GM21717 (cell line): ENCODE data around the gene AMZ1.

Experiments used
- ATAC-seq: cut with Tn5 transposase; IDR thresholded peaks from one replicate; pipeline ENCODE4 v1.9.1; 2021; ENCODE audit warnings: mild to moderate bottlenecking, moderate library complexity; ENCODE audit not compliant: unreplicated experiment

Gene AMZ1, protein sequence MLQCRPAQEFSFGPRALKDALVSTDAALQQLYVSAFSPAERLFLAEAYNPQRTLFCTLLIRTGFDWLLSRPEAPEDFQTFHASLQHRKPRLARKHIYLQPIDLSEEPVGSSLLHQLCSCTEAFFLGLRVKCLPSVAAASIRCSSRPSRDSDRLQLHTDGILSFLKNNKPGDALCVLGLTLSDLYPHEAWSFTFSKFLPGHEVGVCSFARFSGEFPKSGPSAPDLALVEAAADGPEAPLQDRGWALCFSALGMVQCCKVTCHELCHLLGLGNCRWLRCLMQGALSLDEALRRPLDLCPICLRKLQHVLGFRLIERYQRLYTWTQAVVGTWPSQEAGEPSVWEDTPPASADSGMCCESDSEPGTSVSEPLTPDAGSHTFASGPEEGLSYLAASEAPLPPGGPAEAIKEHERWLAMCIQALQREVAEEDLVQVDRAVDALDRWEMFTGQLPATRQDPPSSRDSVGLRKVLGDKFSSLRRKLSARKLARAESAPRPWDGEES

DNA sequence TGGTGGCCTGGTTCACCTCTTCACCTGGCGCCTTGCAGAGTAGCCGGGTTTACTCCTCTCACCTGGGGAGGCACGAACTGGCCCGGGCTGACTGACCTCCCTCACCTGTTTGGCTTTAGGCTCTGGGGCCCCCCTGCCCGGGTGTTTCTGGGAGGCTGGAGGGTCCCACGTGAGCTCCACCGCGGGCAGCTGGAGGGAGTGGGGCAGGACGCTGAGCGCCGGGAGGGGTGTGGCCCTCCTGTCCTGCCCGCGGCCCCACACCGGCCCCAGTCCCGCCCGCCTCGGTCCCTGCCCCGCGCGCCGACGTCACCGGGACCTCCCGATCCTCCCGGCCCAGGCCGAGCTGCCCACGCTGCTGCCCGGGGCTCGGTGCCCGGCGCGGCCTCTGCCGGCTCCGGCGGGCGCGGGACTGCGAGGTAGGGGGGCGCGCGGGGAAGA lies at the start of gene AMZ1:
Gene AMZ1, plus strand, starts transcription at position 322 of the 438 bp plus-strand sequence. CDS start 12,250 bp downstream, outside the sequence.
- ATAC-seq, result no peak

DNA sequence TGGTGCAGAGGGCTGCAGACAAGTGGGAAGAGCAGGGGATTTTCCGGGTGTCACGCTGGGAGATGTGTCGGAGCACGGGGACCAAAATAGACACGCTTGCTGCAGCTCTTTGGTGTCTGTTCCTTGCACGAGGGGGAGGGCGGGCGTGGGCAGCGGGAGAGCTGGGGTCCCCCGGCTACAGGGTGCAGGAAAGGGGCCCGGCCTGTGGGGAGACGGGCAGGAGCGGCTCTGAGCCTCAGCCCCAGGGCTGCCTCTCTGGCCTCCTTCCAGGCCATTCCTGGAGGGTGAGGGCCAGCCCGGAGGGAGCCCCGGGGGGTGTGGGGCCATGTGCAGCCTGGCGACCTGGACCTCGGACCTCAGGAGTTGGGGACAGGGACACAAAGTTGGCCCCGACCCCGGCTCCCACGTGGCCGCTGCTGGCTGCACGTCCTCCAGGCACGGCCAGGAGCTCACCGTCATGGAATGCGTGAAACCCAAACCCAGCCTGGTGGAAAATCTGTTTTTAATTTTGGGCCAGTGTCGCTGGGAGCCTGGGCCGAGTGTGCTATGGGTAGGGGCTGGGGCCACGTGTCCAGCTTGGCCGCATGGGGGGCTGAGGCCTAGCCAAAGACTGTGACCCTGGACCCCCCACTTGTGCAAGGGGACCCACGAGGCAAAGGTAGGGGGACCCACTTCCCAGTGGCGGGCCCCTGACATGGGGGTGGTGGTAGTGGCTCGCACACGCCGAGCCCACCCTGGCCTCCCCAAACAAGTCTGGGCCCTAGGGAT lies 49.6 kb upstream of the AMZ1 start:
- no peak for ATAC-seq

DNA sequence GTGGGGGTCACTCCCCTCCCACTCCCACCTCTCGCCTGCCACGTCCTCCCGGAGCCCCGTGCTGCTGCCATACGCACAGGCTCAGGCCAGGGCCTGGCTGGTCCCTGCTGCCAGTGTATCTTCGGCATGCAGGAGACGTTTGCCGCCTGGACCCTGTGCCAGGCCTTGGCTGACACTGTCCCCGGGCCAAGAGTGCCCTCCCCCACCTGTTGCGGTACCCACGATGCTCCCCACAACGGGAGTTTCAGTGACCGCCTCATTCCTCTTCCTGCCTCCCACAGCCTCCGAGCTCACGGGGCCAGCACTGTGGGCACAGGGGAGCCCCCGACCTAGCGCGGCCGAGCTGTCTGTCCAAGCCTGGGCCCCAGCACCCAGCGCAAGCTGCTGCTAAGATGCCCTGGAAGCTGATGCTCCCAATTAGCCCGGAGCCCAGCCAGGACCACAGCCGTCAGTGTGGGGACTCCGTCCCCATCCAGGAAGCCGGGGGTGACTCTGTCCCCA lies 48.8 kb upstream of the AMZ1 start:
- no peak for ATAC-seq

DNA sequence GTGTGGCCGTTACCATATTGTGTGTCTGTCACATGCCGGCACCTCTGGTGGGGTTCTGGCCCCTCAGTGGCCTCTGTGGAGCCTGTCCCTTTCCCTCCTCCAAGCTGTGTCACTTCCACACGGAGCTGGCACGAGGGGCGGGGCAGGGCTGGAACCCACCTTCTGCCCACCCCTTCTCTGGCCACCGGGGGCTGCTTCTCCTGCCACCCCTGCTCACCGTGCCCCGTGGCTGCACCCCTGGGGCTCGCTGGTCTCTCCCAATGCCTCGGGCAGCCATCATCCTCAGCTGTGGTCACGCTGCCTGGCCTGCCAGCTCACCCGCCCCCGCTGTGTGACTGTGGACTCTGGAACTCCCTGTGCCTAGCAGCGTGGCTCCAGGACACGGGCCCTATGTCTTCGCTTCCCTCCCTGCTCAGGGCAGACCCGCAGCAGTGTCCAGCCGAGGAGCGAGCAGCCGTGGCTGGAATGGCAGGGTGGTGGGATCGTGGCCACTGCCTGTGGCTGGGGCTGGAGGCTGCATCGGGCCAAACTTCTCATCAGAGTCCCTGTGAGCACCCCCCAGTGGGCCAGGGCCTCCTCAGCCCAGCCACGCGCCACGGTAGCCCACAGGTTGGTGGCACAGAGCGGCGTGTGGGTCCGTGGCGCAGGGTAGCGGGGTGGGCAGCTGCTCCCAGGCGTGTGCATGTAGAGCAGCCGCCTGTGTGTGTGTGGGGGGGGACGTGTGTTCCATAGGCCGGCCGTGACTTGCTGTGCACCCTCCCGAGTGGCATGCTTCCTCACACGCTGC lies 48.1 kb upstream of the AMZ1 start:
- ATAC-seq, result no peak

DNA sequence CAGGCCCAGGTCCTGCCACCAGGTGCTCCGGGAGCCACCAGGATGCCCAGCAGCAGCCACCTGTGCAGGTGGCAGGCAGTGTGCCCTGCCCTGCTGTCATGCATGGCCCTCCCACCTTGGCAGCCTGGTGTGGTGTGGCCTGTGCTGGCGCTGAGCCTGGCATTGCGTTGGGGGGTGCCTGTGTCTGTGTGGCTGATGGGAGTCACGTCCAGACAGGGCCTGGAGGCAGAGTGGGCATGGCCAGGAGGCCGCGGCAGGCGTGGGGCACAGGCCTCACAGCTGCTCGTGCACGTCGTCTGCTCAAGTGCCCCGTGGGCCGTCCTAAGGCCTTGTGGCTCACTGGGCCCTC lies 47.5 kb upstream of the AMZ1 start:
- no peak for ATAC-seq

DNA sequence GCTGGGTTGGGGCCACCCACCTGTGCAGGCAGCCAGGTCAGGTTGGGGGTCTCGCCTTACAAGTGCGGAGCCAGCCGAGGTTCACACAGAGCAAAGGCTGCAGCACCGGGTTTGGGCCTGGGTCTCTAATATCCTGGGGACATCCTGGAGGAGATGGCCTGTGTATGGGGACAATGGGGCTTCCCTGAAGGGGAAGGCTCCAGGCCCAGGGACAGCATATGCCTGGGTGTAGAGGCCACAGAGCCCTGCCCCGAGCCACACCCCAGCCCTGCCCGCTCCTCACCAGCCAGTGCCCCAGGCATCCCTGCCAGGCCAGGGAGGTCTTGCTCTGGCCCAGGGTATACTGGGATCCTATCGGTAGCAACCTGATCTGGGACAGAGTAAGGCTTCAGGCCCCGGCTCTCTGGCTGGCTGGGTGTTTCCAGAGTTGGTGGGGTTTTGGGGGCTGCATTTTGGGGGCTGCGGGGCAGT lies 47.1 kb upstream of the AMZ1 start:
- no peak for ATAC-seq

DNA sequence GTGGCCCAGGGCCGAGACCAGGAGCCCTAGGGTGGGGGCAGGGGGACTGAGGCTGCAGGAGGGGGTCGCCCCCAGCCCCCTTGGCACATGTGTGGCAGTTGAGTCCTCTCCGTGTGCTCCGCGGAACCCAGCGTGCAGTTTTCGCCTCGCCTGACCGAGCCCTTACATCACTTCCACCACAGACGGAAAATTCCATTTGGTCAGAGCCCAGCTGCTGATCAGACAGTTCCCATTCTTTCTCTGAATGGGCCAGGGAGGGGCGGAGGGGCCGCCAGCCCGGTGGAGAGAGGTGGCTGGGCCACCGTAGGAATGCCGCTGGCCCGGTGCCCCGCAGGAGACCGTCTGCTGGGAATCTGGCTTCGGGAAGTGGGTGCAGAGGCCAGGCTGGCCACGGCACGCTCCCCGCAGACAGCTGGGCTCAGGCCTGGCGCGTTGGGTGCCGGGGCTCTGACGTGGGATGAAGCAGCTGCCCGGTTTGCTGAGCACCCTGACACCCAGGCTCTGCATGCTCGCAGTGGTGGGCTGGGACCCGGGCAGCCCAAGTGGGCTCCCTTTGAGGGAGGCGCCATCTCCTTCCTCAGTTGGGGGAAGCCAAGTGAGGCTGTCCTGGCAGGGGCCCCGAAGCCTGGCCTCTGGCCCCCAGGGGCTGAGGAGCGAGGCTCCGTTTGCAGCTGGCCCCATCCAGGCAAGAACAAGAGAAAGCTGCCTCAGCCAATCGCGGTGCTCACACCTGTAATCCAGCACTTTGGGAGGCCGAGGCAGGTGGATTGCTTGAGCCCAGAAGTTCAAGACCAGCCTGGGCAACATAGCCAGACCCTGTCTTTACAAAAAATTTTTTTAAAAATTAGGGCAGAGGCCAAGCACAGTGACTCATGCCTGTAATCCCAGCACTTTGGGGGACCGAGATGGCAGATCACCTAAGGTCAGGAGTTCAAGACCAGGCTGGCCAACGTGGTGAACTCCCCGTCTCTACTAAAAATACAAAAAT lies 46.3 kb upstream of the AMZ1 start:
- no peak for ATAC-seq

DNA sequence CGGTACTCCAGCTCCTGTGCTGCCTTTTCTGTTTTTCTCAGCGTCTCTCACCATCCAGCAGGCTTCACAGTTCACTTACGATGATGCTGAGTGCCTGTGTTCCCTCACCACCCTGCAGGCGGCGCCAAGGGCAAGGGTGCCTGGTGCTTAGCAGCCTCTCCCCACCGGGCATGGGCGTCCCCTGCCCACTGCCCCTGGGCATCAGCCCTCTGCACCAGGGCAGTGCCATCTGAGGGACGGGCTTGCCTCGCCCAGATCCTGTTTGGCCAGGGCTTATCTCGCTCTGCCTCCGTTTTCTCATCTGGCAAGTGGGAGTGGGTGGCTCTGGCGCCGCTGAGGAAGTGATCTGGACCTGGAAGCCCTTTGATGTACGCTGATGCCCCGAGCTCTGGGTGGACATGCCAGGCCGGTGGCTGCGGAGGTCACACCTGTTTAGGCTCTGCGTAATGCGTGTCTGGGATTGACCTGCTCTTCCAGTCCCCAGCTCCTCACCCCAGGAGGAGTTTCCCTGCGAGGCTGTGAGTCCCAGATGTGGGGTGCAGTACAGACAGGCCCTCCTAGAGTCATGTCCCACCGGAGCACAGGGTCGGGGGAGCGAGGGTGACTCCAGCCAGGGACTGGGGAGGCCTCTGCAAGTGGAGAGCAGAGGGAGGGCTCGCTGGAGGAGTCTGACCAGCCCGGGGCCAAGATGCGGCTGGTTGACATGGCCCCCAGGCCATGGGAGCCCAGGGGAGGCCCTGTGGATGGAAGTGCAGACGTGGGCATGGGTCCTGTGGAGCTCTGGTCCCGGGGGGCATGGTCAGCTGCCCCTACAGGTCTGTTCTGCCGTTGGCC lies 44.4 kb upstream of the AMZ1 start:
- ATAC-seq, result no peak

DNA sequence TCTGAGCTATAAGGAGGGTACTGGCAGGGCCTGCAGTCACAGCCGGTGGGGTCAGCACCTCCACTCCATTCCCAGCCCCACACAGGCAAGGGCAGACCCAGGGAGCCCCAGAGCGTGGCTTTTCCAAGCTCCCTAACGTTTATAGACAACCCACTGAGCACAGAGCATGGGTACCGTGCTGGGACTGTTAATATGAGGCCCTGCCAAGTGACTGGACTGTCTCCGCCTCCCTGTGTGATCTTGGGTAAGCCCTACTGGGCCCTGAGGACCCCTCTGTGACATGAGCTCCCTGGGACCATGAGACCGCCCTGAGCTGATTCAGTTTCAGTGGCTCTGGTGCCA lies 43.8 kb upstream of the AMZ1 start:
- no peak for ATAC-seq

DNA sequence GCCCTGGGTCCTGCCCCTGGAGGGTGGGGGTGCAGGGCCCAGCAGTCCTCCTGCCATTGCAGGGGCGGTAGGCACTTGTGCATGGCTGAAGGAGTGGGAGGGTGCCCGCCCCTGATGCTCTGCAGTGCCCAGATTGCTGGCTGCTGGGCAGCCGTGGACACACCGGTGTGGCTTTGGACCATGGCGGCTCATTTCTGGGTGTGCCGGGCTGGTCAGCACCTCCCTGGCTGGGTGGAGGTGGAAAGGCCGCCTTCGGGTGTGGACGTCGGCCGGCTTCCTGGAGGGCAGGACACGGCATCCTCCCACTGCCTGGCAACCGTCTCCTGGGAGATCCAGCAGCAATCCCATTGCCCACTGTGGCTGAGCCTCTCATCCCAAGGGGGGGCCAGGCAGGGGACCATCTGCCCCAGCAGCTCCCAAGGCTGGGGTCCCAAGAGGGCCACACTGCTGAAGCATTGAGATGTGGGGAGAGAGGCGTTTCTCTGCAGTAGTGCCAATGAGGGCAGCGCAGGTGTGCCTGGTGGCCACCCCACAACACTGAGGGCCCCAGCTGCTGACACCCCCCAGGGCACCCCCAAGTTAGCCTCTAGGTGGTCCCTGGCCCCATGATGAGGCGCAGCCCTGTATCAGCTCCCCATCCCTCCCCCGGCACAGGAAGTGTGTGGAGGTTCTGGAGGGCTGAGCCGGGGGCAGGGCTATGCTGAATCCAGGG lies 43.3 kb upstream of the AMZ1 start:
- peak; percentile 36 for ATAC-seq

DNA sequence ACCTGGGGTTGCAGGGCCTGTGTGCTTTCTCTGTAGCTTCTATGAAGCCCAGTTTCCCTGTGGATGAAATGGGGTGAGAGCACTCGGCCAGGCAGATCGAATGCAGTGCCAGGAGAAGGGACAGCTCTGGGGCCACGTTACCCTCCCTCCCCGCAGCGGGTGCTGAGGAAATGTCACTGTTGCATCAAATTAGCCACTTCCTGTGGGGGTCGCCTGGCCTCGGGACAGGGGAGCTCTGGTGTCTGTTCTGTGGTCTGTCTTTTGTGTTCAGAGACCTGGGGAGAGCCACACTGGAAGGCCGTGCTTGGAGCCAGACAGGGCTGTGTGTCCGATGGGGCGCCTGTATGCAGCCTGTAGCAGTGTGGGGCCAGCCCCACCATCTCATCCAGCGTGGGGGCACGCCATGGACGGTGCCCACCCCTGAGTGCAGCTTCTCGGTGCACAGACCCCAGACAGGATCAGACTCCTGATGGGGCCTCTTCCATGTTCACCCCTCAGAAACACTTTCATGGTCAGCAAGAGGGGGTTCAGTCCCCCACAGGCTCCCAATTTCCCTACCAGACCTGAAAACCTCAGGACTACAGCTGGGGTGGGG lies 42.6 kb upstream of the AMZ1 start:
- peak; percentile 27 for ATAC-seq

DNA sequence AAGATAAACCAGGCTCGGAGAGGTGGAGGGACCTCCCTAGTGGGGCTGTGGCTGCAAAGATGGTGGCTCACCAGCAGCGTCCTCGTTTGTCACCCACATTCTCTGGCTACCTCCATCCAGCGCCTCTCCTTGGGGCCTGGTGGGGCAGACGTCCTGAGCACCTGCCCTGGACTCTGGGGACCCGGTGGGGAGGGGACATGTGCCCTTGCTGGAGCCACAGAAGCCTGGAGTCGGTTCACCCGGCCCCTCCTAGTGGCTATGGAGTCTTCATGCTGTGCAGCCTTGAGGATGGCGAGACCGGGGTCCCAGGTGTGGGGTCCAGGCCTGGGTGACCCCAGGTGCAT lies 41.7 kb upstream of the AMZ1 start:
- ATAC-seq, result no peak

DNA sequence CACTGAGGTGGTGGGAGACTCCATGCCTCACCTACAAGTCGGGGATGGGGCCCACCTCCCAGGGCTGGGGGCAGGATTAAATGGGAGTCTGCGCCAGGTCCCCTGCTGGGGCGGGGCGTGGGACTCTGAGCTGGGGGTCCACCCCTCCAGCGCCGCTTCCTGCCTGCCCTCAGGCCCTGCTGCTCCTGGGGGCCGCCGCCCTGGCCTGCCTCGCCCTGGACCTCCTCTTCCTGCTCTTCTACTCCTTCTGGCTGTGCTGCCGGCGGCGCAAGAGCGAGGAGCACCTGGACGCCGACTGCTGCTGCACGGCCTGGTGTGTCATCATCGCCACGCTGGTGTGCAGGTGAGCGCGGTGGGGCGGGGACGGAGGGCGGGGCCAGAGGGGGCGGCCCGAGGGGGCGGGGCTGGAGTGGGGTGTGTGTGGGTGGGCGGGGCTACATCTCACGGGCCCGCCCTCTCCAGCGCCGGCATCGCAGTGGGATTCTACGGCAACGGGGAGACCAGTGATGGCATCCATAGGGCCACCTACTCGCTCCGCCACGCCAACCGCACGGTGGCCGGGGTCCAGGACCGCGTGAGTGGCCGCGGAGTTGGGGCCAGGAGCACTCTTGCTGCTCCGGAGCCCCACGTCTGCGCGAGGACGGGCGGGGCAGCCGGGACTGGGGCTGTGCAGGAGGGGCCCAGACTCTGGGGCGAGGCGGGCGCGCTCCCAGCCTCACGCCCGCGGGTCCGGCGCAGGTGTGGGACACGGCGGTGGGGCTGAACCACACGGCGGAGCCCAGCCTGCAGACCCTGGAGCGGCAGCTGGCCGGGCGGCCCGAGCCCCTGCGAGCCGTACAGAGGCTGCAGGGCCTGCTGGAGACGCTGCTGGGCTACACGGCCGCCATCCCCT lies 41.1 kb upstream of the AMZ1 start:
- no peak for ATAC-seq

DNA sequence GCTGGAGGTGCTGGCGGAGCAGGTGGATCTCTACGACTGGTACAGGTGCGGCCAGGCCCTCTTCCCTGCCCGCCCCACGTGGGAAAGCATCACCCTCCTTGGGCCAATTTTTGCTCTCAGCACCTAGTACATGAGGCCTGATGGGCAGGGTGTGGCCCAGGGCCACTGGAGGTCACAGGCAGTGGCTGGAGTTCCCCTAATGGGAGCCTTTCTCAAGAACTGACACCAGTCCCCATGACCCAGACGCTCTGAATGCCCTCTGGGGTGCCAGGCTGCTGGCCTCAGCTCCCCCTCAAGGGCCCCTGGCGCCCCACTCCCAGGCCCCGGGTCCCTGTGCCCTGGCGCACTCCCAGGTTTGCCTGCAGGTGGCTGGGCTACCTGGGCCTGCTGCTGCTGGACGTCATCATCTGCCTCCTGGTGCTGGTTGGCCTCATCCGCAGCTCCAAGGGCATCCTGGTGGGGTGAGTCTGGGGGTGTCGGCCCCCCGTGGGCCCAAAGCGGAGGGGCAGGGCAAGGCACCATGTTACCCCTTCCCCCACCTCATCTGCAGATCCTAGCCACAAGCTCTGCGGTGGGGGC lies 40.3 kb upstream of the AMZ1 start:
- ATAC-seq, result no peak

DNA sequence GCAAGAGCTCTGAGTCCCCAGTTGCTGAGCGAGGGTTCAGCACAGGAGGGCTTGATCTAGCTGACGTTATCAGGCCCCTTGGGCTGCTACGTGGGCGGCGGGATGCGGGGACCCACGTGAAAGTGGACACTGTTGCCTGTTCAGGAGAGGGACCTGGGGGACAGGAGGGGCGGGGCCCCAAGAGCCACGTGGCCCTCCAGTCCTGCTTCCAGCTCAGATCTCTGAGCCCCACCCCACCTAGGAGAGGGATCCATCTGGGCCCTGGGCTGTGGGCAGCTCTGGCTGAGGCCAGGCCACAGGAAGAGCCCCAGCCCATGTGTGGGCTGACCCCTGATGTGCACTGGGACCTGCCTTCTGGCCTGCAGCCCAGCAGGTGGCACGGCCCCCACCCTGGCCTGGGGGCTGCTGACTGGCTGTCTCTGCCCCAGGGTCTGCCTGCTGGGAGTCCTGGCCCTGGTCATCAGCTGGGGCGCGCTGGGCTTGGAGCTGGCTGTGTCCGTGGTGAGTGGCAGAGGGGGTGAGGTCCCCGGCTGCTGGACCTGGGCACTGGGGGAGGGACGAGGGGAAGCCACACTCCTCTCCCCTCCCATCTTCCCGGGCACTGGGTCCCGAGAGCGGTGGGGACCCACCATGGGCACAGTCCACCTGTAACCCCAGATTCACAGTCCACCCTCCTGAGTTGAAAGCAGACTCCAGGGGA lies 38.7 kb upstream of the AMZ1 start:
- no peak for ATAC-seq

DNA sequence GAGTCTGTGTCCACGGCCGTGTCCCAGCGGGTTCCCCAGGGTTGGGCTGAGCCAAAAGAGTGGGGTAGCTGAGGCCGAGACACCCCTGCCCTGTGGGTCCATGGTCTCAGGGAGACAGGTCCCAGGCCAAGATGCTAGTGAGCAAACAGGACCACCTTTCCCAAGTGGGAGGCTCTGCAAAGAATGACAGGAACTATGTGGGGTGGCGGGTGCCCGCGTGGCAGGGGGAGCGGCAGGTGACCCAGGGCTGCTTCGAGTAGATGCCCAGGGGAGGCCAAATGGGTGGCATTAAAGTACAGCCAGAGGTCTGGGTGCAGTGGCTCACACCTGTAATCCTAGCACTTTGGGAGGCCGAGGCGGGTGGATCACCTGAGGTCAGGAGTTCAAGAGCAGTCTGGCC lies 38.0 kb upstream of the AMZ1 start:
- ATAC-seq, result no peak
